ENCODE data around the gene CHRDL2.

GRCh38 chr11:74703211-74703610, 28.0 kb downstream of the CHRDL2 start:
- no peak for TF ChIP-seq CTCF (IDR thresholded peaks at IDR 0.05)
- TF ChIP-seq POLR2AphosphoS5 (IDR thresholded peaks at IDR 0.05): no peak
